ENCODE measurements around the gene HLA-DPB1. TPM values are rescaled to one million over a fixed set of nuclear protein-coding genes. Genes with fewer than 3 reads are reported as not detected.

The HLA-DPB1 gene
- total and polyA plus RNA-seq, 9 of the 15 experiments (the other 6 are each of a cell fraction or from before 2014, with no cell fraction given): 0.07 to 1.2 (median 0.51) TPM

DNA sequence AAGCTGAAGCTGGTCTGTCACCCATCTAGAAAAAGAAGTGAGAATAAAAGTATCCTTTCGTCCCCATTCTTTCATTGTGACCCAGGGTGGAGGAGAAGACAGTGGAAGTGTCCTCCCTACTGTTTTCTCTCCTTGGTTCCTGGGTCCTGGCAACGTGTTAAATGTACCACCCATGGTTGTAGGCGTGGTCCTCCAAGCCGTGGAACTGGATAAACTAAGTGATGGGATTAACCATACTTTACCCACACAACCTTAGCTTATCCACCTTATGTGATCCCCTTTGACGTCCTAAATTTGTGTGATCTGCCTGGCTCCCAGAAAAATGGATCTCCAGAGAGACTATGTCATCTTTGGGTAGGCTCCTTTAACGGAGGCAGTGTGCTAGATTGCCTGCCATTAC is 47.4 kb downstream of the HLA-DPB1 start:
- no peak overlapping the region for H3K4me3 ChIP-seq
- H3K4me2 ChIP-seq (ENCODE audit: insufficient read depth, low read length): no peak overlapping the region; the same call in 1 of the 2 replicates
- no peaks in the 10 kb centered on the region for H3K9me1 ChIP-seq (ENCODE audit: control insufficient read depth, insufficient read depth, low read length)
- POLR2A ChIA-PET: interaction anchor here (1.2 to 2.5 kb wide), 2 partner anchors 125 to 149 kb away, joined by 5 to 12 read pairs; partner anchors contain the start of genes RPS18 and VPS52
- no peak overlapping the region for H3K27ac ChIP-seq (ENCODE audit: extremely low read depth, low read depth, low read length)
- no peak for FAIRE-seq
- CTCF ChIA-PET (ENCODE audit: low intra/inter-chr PET ratio): interaction anchor here (0.5 to 3.3 kb wide), 11 partner anchors 19 to 456 kb away, joined by 3 to 26 read pairs (median 4); partner anchors contain the start of genes B3GALT4 and WDR46
- H3K9ac ChIP-seq (ENCODE audit: insufficient read depth in 1 of 2, low read depth in 2 of 2, low read length in 2 of 2): no peak overlapping the region
- in situ Hi-C loops (cut with MboI): no loop called here
- no peaks in the 10 kb centered on the region for H3K4me1 ChIP-seq (replicated peaks in 1 of 2; ENCODE audit: control insufficient read depth in 2 of 2, insufficient read depth in 2 of 2, low read length in 2 of 2)
- peak overlapping the region; percentile 53; the same call in 1 of the 2 replicates for H2AFZ ChIP-seq (ENCODE audit: low read depth, low read length)
- DNase-seq (ENCODE audit: extremely low read depth in 1 of 4, low spot score in 3 of 4): no peak
- WGBS (ENCODE audit: insufficient coverage, low coverage, missing lambda C conversion rate): 4% methylated on average over 6 of the region's 6 CpGs
- no peaks in the 10 kb centered on the region for H3K36me3 ChIP-seq (ENCODE audit: control insufficient read depth, insufficient read depth, low read length)
- BruUV-seq (replicated peaks): no TSS peak
- 0 out of 2 replicates have a peak, but pooled peaks cover 5% of the 10 kb centered on the region for H3K9me3 ChIP-seq (replicated peaks; ENCODE audit: control insufficient read depth, insufficient read depth, low read depth, low read length)
- H3K27me3 ChIP-seq (ENCODE audit: control insufficient read depth in 2 of 2, insufficient read depth in 2 of 2, low read length in 2 of 2): peaks cover 5 to 17% of the 10 kb centered on the region in 2 experiments; a peak in 4 of 5 replicates
- intact Hi-C loops (cut with micrococcal nuclease): loop anchor here (1.0 to 10.0 kb wide), 4 partner anchors 25 to 302 kb away; partner anchors contain the start of gene SYNGAP1
- ATAC-seq: no peak
- no peaks in the 10 kb centered on the region for H4K20me1 ChIP-seq (replicated peaks; ENCODE audit: control insufficient read depth, insufficient read depth, low read length)
- H3K79me2 ChIP-seq (ENCODE audit: control insufficient read depth, insufficient read depth, low read length): no peaks in the 10 kb centered on the region
- TF ChIP-seq, protein P1, sequence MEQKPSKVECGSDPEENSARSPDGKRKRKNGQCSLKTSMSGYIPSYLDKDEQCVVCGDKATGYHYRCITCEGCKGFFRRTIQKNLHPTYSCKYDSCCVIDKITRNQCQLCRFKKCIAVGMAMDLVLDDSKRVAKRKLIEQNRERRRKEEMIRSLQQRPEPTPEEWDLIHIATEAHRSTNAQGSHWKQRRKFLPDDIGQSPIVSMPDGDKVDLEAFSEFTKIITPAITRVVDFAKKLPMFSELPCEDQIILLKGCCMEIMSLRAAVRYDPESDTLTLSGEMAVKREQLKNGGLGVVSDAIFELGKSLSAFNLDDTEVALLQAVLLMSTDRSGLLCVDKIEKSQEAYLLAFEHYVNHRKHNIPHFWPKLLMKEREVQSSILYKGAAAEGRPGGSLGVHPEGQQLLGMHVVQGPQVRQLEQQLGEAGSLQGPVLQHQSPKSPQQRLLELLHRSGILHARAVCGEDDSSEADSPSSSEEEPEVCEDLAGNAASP (IDR thresholded peaks at IDR 0.05): no peak
- TF ChIP-seq ZNF174 (CRISPR knock-in tag; IDR thresholded peaks at IDR 0.05): no peak
- TF ChIP-seq ZNF263 (CRISPR knock-in tag; IDR thresholded peaks at IDR 0.05; ENCODE audit: borderline replicate concordance): no peak
- TF ChIP-seq, protein P2, sequence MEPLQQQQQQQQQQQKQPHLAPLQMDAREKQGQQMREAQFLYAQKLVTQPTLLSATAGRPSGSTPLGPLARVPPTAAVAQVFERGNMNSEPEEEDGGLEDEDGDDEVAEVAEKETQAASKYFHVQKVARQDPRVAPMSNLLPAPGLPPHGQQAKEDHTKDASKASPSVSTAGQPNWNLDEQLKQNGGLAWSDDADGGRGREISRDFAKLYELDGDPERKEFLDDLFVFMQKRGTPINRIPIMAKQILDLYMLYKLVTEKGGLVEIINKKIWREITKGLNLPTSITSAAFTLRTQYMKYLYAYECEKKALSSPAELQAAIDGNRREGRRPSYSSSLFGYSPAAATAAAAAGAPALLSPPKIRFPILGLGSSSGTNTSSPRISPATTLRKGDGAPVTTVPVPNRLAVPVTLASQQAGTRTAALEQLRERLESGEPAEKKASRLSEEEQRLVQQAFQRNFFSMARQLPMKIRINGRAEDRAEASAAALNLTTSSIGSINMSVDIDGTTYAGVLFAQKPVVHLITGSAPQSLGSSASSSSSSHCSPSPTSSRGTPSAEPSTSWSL (CRISPR knock-in tag; IDR thresholded peaks at IDR 0.05; ENCODE audit: borderline replicate concordance): no peak
- TF ChIP-seq RBM39 (optimal IDR thresholded peaks at IDR 0.05; ENCODE audit: low read depth, low read length): no peak
- no peak for TF ChIP-seq U2AF2 (optimal IDR thresholded peaks at IDR 0.05; ENCODE audit: low read depth, low read length)
- no peak for TF ChIP-seq NFE2 (IDR thresholded peaks at IDR 0.05; ENCODE audit: low read depth)
- TF ChIP-seq, protein P3, sequence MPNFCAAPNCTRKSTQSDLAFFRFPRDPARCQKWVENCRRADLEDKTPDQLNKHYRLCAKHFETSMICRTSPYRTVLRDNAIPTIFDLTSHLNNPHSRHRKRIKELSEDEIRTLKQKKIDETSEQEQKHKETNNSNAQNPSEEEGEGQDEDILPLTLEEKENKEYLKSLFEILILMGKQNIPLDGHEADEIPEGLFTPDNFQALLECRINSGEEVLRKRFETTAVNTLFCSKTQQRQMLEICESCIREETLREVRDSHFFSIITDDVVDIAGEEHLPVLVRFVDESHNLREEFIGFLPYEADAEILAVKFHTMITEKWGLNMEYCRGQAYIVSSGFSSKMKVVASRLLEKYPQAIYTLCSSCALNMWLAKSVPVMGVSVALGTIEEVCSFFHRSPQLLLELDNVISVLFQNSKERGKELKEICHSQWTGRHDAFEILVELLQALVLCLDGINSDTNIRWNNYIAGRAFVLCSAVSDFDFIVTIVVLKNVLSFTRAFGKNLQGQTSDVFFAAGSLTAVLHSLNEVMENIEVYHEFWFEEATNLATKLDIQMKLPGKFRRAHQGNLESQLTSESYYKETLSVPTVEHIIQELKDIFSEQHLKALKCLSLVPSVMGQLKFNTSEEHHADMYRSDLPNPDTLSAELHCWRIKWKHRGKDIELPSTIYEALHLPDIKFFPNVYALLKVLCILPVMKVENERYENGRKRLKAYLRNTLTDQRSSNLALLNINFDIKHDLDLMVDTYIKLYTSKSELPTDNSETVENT (CRISPR knock-in tag; IDR thresholded peaks at IDR 0.05): no peak
- no peak for TF ChIP-seq ZNF561 (CRISPR knock-in tag; conservative IDR thresholded peaks at IDR 0.05)
- TF ChIP-seq, protein P4, sequence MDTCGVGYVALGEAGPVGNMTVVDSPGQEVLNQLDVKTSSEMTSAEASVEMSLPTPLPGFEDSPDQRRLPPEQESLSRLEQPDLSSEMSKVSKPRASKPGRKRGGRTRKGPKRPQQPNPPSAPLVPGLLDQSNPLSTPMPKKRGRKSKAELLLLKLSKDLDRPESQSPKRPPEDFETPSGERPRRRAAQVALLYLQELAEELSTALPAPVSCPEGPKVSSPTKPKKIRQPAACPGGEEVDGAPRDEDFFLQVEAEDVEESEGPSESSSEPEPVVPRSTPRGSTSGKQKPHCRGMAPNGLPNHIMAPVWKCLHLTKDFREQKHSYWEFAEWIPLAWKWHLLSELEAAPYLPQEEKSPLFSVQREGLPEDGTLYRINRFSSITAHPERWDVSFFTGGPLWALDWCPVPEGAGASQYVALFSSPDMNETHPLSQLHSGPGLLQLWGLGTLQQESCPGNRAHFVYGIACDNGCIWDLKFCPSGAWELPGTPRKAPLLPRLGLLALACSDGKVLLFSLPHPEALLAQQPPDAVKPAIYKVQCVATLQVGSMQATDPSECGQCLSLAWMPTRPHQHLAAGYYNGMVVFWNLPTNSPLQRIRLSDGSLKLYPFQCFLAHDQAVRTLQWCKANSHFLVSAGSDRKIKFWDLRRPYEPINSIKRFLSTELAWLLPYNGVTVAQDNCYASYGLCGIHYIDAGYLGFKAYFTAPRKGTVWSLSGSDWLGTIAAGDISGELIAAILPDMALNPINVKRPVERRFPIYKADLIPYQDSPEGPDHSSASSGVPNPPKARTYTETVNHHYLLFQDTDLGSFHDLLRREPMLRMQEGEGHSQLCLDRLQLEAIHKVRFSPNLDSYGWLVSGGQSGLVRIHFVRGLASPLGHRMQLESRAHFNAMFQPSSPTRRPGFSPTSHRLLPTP (IDR thresholded peaks at IDR 0.05; ENCODE audit: borderline replicate concordance, extremely low read depth, insufficient read length): no peak
- no peak for TF ChIP-seq RHOXF2B (CRISPR knock-in tag; conservative IDR thresholded peaks at IDR 0.05)
- no peak for TF ChIP-seq E2F3 (CRISPR knock-in tag; IDR thresholded peaks at IDR 0.05)

All from K562 (cell line).